Karpas-422 (cell line): ENCODE data around the gene FBLN1. TPM values are rescaled to one million over a fixed set of nuclear protein-coding genes. Genes with fewer than 3 reads are reported as not detected.
A peak's percentile ranks its signal among the peaks of the same experiment; 100 is the strongest.

Experiments used
- DNase-seq: peaks from one replicate; pipeline ENCODE4 v3.0.0-alpha.2; 2015
- H2AFZ ChIP-seq: fragments of 200-600 bp; sonication (generic); 2 replicates; pipeline ENCODE4 v1.6.1; 2014; ENCODE audit warnings: antibody characterized with exemption, low read length, mixed read lengths
- H3K27ac ChIP-seq: fragments of 200-600 bp; sonication (generic); 2 replicates; pipeline ENCODE4 v1.5.1; 2014; ENCODE audit warnings: mild to moderate bottlenecking, low read length, moderate library complexity
- H3K27me3 ChIP-seq: fragments of 200-600 bp; sonication (generic); 2 replicates; pipeline ENCODE4 v1.6.1; 2014; ENCODE audit warnings: low read length, mixed read lengths
- H3K36me3 ChIP-seq: fragments of 200-600 bp; sonication (generic); 2 replicates; pipeline ENCODE4 v1.6.1; 2014; ENCODE audit warnings: low read length, mixed read lengths; ENCODE audit not compliant: insufficient read depth
- H3K4me1 ChIP-seq: fragments of 200-600 bp; sonication (generic); 2 replicates; pipeline ENCODE4 v1.6.1; 2014; ENCODE audit warnings: mild to moderate bottlenecking, low read length, mixed read lengths
- H3K4me2 ChIP-seq: fragments of 200-600 bp; sonication (generic); 2 replicates; pipeline ENCODE4 v1.6.1; 2014; ENCODE audit warnings: low read length, low read depth, mild to moderate bottlenecking; ENCODE audit not compliant: poor library complexity, severe bottlenecking
- H3K4me3 ChIP-seq: fragments of 200-600 bp; sonication (generic); 2 replicates; pipeline ENCODE4 v1.5.1; 2014; ENCODE audit warnings: mild to moderate bottlenecking, antibody characterized with exemption, low read length, mixed read lengths
- H3K79me2 ChIP-seq: fragments of 200-600 bp; sonication (generic); 2 replicates; pipeline ENCODE4 v1.6.1; 2014; ENCODE audit warnings: mild to moderate bottlenecking, low read length, mixed read lengths
- H3K9ac ChIP-seq: fragments of 200-600 bp; sonication (generic); 2 replicates; pipeline ENCODE4 v1.6.0; 2014; ENCODE audit warnings: low read length
- H3K9me2 ChIP-seq: fragments of 200-600 bp; sonication (generic), shearing (Covaris generic); replicated peaks from 2 replicates; pipeline ENCODE4 v1.6.0; 2014; ENCODE audit warnings: mild to moderate bottlenecking, low read length, moderate library complexity; ENCODE audit not compliant: insufficient read depth
- H3K9me3 ChIP-seq: fragments of 300-700, 200-600 bp; sonication (generic); 2 replicates; pipeline ENCODE4 v1.6.1; 2014; ENCODE audit warnings: low read length, mixed read lengths
- H4K20me1 ChIP-seq: fragments of 200-600 bp; sonication (generic); 2 replicates; pipeline ENCODE4 v1.6.1; 2014; ENCODE audit warnings: mild to moderate bottlenecking, antibody characterized with exemption, low read length, low read depth; ENCODE audit not compliant: insufficient read depth
- total RNA-seq: library from RNA; depleted of rRNA; stranded (reverse); fragments of >200 nt; shearing (Covaris generic); gene quantifications from 2 replicates; pipeline ENCODE4 v1.2.3, GENCODE V29; 2014; ENCODE audit warnings: low replicate concordance

FBLN1 gene
- total RNA-seq, 1 experiment from 2014 or later, result not detected

DNA sequence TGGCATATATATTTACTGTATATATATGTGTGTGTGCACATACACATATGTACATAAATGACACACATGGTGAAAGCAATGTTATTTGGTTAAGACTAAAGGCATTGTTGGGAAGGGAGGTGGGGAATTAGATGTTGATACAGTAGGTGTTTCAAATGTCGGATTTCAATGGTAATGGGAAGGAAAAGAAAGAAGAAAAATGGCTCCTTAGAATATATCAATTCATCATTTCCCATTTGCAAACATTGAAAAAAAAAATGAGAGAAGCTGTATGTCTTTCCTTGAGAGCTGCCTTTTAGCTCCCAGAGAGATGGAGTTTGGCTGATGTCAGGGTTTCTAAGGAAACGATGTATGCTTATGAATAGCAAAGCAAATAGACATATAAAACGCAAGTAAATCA, 135.5 kb downstream of the FBLN1 start:
- H3K36me3 ChIP-seq, result no peaks in the 10 kb centered on the region
- no peaks in the 10 kb centered on the region for H3K79me2 ChIP-seq
- no peaks in the 10 kb centered on the region for H3K4me1 ChIP-seq
- H3K9me3 ChIP-seq, result no peaks in the 10 kb centered on the region
- H3K9ac ChIP-seq, result no peak overlapping the region
- no peak overlapping the region for H2AFZ ChIP-seq
- H3K27ac ChIP-seq, result no peak overlapping the region
- no peak for DNase-seq
- no peaks in the 10 kb centered on the region for H3K27me3 ChIP-seq
- H3K4me3 ChIP-seq, result no peak overlapping the region
- no peaks in the 10 kb centered on the region for H4K20me1 ChIP-seq
- no peak overlapping the region for H3K4me2 ChIP-seq
- no peaks in the 10 kb centered on the region for H3K9me2 ChIP-seq

DNA sequence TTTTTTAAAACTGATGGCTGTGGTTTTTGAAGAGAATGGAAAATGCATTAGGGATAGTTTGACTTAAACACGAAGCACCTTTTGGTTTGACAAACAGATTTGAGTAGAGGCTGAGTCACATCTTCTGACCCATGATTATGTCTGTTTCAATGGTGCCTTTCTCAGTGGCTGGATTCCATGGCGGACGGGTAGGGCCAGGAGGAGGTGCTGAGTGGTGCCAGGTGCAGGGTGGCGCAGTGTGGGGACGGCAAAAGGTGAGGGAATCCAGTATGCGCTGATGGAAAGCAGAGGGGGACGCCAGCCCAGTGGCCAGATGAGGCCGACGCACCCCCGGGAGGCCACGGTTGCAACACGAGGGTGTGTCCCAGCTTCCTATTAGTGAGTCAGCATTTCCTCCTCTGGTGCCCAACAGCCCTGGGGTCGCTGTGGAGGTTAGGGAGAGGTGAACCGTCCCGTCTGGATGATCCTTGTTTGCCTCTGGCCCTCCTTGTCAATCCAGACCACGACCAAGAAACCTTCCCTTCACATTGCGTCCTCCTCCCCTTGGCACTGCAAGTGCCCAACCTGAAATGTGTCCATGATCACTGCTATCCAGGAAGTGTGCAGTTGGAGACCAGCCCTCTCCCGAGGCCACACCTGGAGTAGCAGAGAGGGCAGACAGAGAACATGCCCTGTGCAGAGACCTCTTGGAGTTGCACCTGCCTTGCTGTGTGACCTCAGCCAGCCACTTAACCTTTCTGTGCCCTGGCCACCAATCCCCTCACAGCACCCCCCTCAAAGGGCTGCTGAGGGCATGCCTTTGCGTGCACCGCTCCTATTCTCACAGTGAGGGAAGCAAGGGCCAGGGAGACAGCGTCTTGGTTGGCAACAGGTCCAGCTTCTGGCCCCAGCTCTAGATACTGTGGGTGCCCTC, 136.4 kb downstream of the FBLN1 start:
- Histone ChIP-seq H3K27ac (no peak overlapping the region), H3K4me3 (no peak overlapping the region), H3K4me2 (no peak overlapping the region), H3K79me2 (no peaks in the 10 kb centered on the region), H3K27me3 (no peaks in the 10 kb centered on the region), H3K4me1 (no peaks in the 10 kb centered on the region), H2AFZ (no peak overlapping the region), H3K36me3 (no peaks in the 10 kb centered on the region), H3K9me3 (no peaks in the 10 kb centered on the region), H3K9ac (no peak overlapping the region), H4K20me1 (no peaks in the 10 kb centered on the region), H3K9me2 (no peaks in the 10 kb centered on the region)
- DNase-seq, result no peak

DNA sequence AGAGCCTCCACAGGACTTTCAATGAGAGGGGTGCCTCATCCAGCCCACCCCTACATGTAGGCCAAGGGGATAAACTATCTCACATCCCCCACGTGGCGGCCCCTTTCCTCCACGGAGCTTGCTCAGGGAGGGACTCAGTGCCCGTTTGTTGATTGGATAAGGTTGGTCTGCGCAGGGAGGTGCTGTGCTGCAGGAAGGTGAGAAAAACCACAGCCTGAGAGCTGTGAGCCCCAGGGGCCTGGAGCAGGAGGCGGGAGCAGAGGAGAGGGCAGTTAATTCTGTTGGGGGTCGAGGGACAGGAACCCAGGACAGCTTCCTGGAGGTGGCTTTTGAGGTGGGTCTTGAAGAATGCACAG, 137.0 kb downstream of the FBLN1 start:
- no peaks in the 10 kb centered on the region for H4K20me1 ChIP-seq
- no peaks in the 10 kb centered on the region for H3K4me1 ChIP-seq
- no peak overlapping the region for H3K27ac ChIP-seq
- H3K79me2 ChIP-seq, result no peaks in the 10 kb centered on the region
- H3K36me3 ChIP-seq, result no peaks in the 10 kb centered on the region
- H2AFZ ChIP-seq, result no peak overlapping the region
- no peak for DNase-seq
- H3K9me3 ChIP-seq, result no peaks in the 10 kb centered on the region
- H3K27me3 ChIP-seq, result no peaks in the 10 kb centered on the region
- H3K9me2 ChIP-seq, result no peaks in the 10 kb centered on the region
- no peak overlapping the region for H3K4me2 ChIP-seq
- H3K4me3 ChIP-seq, result no peak overlapping the region
- H3K9ac ChIP-seq, result no peak overlapping the region

DNA sequence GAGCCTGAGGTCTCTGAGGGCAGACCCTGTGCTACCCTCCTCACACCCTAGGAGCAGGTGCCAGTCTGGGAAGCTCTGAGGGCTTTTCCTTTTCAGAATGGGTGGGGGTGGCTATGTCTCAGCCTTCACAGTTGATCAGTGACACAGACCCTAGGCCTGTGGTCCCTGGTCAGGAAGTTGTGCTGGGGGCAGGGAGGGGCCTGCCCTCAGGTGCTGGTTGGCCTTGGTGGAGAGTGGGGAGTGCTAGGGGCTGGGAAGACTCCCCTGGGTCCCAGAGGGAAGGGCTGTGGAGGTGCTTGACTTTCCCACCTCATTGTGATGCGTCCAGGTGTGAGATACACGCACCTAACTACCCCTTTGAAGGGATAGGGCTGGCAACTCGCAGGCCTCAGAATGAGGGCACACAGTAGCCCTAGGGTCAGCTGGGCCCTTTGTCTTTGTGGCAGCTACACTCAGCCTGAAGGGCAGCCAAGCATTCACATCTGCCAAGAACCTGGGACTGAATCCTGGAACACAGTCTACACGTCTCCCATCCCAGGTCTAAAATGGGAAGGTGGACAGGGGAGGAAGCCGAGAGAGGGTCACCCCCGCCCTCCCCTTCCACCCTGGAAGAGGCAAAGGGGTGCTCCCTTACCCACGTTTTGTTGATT, 137.7 kb downstream of the FBLN1 start:
- no peak overlapping the region for H2AFZ ChIP-seq
- no peaks in the 10 kb centered on the region for H3K27me3 ChIP-seq
- no peak overlapping the region for H3K9ac ChIP-seq
- no peaks in the 10 kb centered on the region for H3K36me3 ChIP-seq
- H3K4me1 ChIP-seq, result peaks cover 4% of the 10 kb centered on the region
- H3K4me3 ChIP-seq, result no peak overlapping the region
- no peak overlapping the region for H3K4me2 ChIP-seq
- H4K20me1 ChIP-seq, result no peaks in the 10 kb centered on the region
- H3K9me3 ChIP-seq, result no peaks in the 10 kb centered on the region
- H3K79me2 ChIP-seq, result no peaks in the 10 kb centered on the region
- DNase-seq, result no peak
- no peaks in the 10 kb centered on the region for H3K9me2 ChIP-seq
- no peak overlapping the region for H3K27ac ChIP-seq

DNA sequence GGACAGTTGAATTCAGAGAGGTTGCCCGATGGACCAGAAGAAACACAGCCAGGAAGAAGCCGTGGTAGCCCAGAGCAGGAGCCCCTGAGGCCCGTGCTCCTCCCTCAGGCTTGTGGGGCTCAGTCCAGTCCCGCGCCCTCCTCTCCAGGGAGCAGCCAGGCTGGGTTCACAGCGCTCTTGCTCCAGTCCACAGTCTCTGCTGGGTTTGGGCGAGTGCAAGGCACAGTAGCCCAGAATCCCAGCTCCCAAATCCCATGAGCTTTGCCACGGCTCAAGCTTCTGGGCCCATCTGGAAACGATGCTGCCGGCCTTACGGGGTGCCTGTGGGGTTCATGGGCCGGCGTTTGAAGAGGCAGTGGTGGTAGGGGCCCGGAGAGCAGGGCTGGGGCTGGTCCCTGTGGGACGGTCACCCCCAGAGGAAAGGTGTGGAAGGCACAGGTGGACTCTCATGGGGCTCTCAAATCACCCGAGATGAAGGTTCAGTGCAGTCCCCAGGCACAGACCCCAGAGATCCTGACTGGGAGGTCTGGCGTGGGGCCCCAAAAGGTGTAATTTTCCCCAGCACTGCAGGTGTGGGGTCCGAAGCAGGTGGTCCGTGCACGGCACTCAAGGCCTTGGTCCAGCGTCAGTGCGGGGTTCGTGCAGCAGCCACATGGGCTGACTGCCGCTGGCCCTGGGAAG, 138.4 kb downstream of the FBLN1 start:
- no peak overlapping the region for H3K4me2 ChIP-seq
- H3K4me3 ChIP-seq, result no peak overlapping the region
- H3K27me3 ChIP-seq, result no peaks in the 10 kb centered on the region

DNA sequence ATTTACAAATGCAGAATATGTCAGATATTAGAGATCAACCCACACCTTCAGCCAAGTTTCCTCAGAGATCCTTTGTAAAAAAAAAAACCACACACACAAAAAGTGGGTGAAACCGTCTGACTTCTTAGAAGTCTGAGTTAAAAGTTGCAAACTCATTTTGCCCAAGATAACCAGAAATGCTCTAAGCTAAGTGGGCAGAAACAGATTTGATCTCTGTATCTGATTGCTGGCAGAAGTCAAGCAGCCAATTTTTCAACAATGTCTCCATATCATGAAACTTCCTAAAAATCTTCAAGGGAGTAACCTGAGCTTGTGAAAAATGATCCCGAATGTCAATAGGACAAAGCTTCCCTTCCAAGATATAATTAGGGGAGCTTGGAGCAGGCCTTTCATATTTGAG, 140.3 kb downstream of the FBLN1 start:
- Histone ChIP-seq H3K4me2 (no peak overlapping the region), H3K36me3 (no peaks in the 10 kb centered on the region), H3K9me3 (no peaks in the 10 kb centered on the region), H3K27ac (no peak overlapping the region), H2AFZ (no peak overlapping the region), H3K79me2 (no peaks in the 10 kb centered on the region), H3K4me1 (peaks cover 9% of the 10 kb centered on the region), H3K9ac (no peak overlapping the region), H3K9me2 (no peaks in the 10 kb centered on the region), H3K27me3 (no peaks in the 10 kb centered on the region), H4K20me1 (no peaks in the 10 kb centered on the region), H3K4me3 (no peak overlapping the region)
- no peak for DNase-seq

More for the DNA sequence above, 138.4 kb downstream of the FBLN1 start:
- Histone ChIP-seq H3K9me2 (no peaks in the 10 kb centered on the region), H3K9me3 (no peaks in the 10 kb centered on the region), H3K4me1 (peaks cover 9% of the 10 kb centered on the region), H2AFZ (no peak overlapping the region), H3K9ac (no peak overlapping the region), H4K20me1 (no peaks in the 10 kb centered on the region), H3K27ac (no peak overlapping the region), H3K36me3 (no peaks in the 10 kb centered on the region), H3K79me2 (no peaks in the 10 kb centered on the region)
- DNase-seq, result no peak

DNA sequence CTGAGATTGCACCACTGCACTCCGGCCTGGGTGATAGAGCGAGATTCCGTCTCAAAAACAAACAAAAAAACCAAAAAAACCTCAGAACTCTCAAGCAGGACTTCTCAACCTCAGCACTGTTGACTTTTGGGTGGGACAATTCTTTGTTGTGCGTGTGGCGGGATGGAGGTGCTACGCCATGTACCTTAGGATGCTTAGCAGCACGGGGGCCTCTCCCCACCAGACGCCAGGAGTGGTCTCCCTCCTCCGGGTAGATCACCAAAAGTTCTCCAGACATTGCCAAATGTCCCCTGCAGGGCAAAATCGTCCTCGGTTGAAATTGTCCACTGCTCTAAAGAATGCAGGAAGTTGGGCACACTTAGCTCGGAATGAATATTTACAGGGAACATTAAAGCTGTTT, 142.0 kb downstream of the FBLN1 start:
- Histone ChIP-seq H3K36me3 (no peaks in the 10 kb centered on the region), H3K9me3 (no peaks in the 10 kb centered on the region), H3K9ac (no peak overlapping the region), H3K4me1 (peaks cover 9% of the 10 kb centered on the region), H2AFZ (no peak overlapping the region), H3K4me2 (no peak overlapping the region), H3K4me3 (no peak overlapping the region), H3K79me2 (no peaks in the 10 kb centered on the region), H3K9me2 (no peaks in the 10 kb centered on the region), H3K27ac (no peak overlapping the region), H3K27me3 (no peaks in the 10 kb centered on the region), H4K20me1 (no peaks in the 10 kb centered on the region)
- no peak for DNase-seq

DNA sequence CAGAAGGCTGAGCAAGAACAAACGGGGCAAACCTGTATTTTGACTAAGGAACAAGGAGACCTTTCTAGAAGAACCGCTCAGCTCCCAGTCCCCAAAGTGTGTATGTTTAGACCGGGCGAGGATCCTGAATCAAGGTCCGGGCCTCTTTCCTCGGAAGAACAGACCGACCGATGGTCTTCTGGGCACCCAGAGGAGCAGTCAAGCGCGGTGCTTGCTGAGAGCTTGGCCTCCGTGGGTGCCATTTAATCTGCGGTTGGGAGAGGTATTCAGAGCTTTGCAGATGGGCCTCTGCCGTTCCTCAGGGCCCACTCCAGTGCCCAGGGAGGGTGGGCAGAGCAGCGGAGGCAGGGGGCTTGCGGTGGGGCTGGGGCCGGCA, 142.5 kb downstream of the FBLN1 start:
- Histone ChIP-seq H3K9me2 (no peaks in the 10 kb centered on the region), H3K79me2 (no peaks in the 10 kb centered on the region), H3K27me3 (no peaks in the 10 kb centered on the region), H3K36me3 (no peaks in the 10 kb centered on the region), H3K4me3 (peak overlapping the region; percentile 26; the same call in 1 of the 2 replicates), H3K27ac (no peak overlapping the region), H2AFZ (no peak overlapping the region; the same call in 1 of the 2 replicates), H3K9me3 (no peaks in the 10 kb centered on the region), H3K4me2 (peak overlapping the region; percentile 51), H4K20me1 (no peaks in the 10 kb centered on the region), H3K9ac (peak overlapping the region; percentile 38; the same call in 1 of the 2 replicates), H3K4me1 (peaks cover 9% of the 10 kb centered on the region)
- DNase-seq, result no peak
